ENCODE data around the gene VWA8.
A peak's percentile ranks its signal among the peaks of the same experiment; 100 is the strongest.
"Not testable (repeated sequence)": the region's sequence is repeated elsewhere in the genome, so short reads cannot be mapped to it uniquely, and the experiment has no call there.

Gene VWA8

DNA sequence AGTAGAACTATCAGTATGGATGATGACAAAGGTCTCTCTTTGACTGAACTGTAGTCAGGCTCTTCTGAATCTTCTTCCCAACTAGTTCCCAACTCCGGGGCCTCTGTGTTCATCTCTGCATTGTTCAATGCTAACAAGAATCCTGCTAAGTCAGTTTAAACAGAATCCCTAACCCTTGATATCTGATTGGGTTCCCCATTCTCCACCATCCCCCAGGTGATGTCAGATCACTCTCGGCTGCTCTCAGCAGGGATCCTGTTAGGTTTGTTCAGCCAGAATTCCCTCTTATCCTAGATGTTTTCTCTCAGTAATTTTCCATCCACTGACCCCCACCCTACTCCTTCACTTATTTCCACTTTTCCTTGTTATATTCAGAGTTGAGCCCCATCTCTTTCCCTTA lies 280.0 kb downstream of the VWA8 start:
- no peak for FAIRE-seq

- no peak for FAIRE-seq
These were observed 282.1 kb downstream of the VWA8 start for GRCh38 chr13:41678848-41679247.

- FAIRE-seq, result no peak
These were observed 282.7 kb downstream of the VWA8 start for GRCh38 chr13:41678249-41678648.

DNA sequence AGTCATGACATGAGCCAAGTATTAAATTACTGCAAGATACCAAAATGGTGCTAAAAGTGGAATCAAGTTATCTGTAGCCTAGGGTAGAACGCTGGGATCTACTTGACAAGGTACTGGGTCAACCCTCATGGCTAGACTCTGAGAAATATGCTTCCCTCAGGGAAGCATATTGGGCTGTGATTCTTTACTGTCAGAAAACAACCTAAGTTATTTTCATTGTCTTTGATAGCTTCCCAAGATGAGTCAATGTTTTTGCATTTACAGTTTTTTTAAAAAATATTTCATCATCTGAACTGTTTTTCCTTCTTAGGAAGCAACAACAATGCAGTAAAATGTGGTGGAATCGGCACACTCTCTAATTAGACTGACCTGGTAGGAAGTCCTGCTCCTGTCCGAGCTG lies 285.6 kb downstream of the VWA8 start:
- no peak for FAIRE-seq

GRCh38 chr13:41674246-41674645 lies 286.7 kb downstream of the VWA8 start:
- no peak for FAIRE-seq

- peak; percentile 66 for FAIRE-seq
These were observed 287.3 kb downstream of the VWA8 start for GRCh38 chr13:41673640-41674039.

DNA sequence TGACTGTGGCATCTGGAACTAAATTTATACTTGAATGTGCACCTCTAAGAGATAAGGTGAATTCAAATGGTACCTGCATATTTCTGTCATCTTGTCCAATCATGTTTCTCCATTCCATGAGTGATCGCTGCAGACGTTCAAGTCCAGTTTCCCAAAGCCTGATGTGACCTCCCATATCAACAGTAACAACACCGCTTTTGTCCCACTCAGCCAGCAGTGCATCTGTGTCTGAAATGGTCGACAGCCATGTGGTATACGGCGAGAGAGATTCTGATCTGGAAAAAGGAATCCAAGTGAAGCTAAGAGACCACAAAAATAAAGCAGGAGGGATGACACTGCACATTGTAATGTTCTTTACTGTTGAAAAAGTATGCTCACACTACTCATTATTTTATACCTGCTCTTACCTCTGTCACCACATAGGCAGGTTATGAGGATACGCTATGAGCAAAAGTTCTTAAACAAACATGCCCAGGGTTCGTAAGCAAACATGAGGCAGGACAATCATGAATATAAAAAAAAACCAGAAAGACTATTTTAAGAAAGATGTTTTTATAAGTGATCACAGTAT lies 290.0 kb downstream of the VWA8 start:
- no peak for FAIRE-seq

- peak; percentile 99 for FAIRE-seq
These were observed 292.7 kb downstream of the VWA8 start for GRCh38 chr13:41668130-41668757.

DNA sequence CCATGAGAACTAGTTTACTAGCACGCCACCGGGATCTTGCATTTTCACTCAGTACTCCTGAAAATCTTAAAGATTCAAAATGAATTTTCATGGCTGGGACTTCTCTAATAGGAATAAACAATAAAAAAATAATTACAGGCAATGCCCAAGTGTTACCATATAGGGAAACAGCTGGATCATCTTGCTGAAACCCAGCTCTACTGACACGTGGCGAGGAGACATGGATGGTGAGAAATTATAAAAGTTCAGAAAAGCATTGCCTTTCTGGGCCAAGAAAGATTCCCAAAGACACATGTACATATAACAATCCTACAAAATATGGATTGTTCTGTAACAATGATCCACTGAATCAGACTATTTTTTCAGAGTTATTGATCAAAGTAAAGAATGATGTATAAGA lies 294.3 kb downstream of the VWA8 start:
- no peak for FAIRE-seq

DNA sequence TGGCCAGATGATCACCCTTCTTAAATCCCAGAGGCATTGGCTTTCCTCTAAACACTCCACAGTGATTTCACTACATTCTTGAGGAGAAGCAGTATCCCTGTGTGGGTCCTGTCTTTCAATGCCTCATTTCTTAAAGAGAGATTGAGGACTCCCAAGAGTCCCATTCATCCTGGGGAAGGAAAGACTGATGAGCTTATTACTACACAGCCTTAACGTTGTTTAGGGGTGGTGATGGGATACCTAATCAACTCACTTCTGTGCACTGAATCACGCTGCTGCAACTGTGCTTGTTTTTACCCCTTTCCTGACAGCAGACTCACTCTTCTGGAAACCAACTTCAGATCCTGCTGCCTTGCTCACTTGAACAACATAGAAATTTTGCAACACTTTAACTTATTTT lies 300.5 kb downstream of the VWA8 start:
- no peak for FAIRE-seq

- no peak for FAIRE-seq
These were observed 302.8 kb downstream of the VWA8 start for GRCh38 chr13:41658057-41658661.

GRCh38 chr13:41655997-41656396 lies 304.9 kb downstream of the VWA8 start:
- no peak for FAIRE-seq

DNA sequence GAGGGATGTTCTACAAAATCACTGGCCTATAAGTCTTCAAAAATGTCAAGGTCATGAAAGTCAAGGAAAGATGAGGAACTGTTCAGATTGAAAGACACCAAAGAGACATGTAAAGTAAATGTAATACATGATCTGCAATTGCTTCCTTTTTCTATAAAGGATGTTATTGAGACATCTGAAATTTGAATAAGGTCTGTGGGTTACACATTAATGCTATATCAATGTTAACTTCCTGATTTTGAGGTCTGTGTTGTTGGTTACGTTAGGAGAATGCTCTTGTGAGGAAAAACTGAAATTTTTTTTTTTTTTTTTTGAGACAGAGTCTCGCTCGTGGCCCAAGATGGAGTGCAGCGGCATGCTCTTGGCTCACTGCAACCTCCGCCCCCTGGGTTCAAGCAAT lies 306.1 kb downstream of the VWA8 start:
- FAIRE-seq, result no peak

GRCh38 chr13:41652735-41653361 lies 308.1 kb downstream of the VWA8 start:
- peak; percentile 98 for FAIRE-seq

DNA sequence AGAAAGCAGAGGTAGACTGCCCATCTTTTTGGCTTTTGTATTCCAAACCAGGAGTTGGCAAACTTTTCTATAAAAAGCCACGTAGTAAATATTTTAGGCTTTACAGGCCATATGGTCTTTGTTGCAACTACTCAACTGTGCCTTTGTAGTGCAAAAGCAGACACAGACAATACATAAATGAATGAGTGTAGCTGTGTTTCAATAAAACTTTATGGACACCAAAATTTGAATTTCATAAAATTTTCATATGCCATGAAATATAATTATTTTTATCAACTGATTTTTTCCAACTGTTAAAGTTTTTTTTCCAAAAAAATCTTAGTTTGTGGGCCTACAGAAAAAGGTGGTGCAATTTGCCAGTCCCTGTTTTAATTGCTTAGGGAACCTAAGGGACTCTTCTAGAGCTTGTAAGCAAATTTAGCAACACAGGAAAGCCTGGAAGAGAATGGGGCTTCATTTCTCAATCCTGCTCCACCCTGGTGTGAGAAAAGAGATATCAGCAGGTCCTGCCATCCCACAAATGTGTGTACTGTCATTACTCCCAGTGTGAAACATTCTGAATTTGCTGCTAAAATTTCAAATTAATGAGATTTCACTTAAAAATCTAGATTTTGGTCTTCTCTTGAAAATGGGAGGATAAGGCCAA lies 309.4 kb downstream of the VWA8 start:
- FAIRE-seq, result no peak

DNA sequence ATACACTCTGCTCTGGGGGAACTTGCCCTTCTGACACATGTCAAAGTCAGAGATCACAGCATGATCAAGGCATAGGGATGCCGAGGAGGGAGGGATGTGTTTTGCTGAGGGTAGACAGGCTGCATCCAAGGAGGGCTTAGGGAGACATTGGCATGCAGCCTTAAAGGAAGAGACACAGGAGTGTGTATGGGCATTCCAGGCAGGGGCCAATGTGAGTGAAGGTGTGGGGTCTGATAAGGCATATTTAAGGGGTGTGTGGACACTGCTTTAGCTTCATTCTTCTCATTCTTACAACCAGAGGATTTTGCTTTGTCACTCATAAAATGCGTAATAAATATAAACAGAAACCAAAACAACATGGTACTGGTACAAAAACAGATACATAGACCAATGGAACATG lies 310.2 kb downstream of the VWA8 start:
- no peak for FAIRE-seq

DNA sequence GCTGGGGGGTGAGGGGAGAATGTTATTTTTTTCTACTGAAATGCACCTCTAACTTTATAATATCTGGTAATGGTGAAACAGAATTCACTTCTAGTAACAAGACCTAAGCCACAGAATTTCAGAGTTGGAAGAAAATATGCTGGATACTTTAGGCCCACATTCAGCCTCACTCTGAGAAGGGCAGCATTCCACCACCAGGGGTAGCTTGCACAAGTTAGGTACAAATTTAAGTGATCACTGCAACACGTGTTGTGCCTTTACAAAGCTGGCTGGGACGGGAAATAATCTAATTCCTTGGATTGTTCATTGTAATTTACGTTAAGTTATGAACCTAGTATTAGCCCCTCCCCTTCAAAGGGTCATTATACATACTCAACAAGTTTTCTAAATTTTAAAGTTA lies 311.2 kb downstream of the VWA8 start:
- no peak for FAIRE-seq

DNA sequence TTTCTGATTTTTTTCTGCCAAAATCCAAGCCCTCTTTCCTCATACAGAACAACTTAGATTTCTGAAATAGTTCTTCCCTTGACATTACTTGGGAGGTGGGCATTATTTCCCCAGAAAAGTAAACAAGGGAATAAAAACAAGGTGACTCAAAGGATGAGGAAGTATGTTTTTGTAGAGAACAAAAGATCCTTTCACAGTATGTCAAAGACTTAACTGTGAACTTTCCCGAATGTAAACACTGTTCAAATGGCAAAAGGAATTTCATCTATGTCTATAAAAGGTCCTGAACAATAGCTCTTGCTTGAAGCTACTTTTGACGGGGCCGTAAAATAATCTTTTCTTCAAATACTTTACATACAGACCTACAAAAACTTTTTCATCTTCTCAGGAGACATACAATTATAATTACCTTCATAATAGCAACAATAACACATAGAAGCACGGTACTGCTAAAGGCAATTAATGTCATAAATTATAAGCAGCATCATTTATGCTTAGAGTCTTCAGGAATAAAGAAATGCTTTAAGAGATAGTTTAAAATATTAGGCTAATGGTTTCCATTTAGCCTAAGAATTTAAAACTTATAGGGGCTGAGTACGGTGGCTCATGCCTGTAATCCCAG lies 312.5 kb downstream of the VWA8 start:
- FAIRE-seq, result no peak

GRCh38 chr13:41647699-41648313 lies 313.1 kb downstream of the VWA8 start:
- not testable (repeated sequence) for FAIRE-seq

- FAIRE-seq, result no peak
These were observed 315.6 kb downstream of the VWA8 start for GRCh38 chr13:41645331-41645730.

GRCh38 chr13:41644742-41645141 lies 316.2 kb downstream of the VWA8 start:
- FAIRE-seq, result no peak

- FAIRE-seq, result no peak
These were observed 317.4 kb downstream of the VWA8 start for GRCh38 chr13:41643507-41643906.

GRCh38 chr13:41641961-41642360 lies 318.9 kb downstream of the VWA8 start:
- FAIRE-seq, result no peak

Data from islet of Langerhans (tissue), 1 donor.